Thoracic aorta (tissue), 2 donors: ENCODE results near the gene FAM153A. TPM values are rescaled to one million over a fixed set of nuclear protein-coding genes. Genes with fewer than 3 reads are reported as not detected.
"Not testable (repeated sequence)": the region's sequence is repeated elsewhere in the genome, so short reads cannot be mapped to it uniquely, and the experiment has no call there.

ENCODE experiments used
- ATAC-seq: fragments of 150-250 bp; one replicate; pipeline ENCODE4 v1.8.0; 2017; ENCODE audit warnings: low read depth; ENCODE audit not compliant: insufficient number of reproducible peaks, low FRiP score
- DNase-seq: peaks from one replicate; pipeline ENCODE4 v3.0.0-alpha.2; 2020; ENCODE audit warnings: low spot score
- H3K27ac ChIP-seq, 2 donors: fragments of 200-600 bp; sonication (generic); 1 replicate in 1 of 2; 2 replicates in 1 of 2; pipeline ENCODE4 v1.5.1; 2016; ENCODE audit warnings: mild to moderate bottlenecking in 2 of 2, moderate library complexity in 2 of 2
- H3K27me3 ChIP-seq: fragments of 200-600 bp; sonication (generic); replicated peaks from 2 replicates; pipeline ENCODE4 v1.6.0; 2016; ENCODE audit warnings: mild to moderate bottlenecking; ENCODE audit not compliant: insufficient read depth
- H3K36me3 ChIP-seq: fragments of 200-600 bp; sonication (generic); one replicate; pipeline ENCODE4 v1.5.1; 2016
- H3K4me1 ChIP-seq, 2 donors: fragments of 200-600 bp; sonication (generic); 1 replicate in 1 of 2; 2 replicates in 1 of 2; pipeline versions ENCODE4 v1.5.1 to v1.6.0; 2016; ENCODE audit warnings: low read depth in 2 of 2, mild to moderate bottlenecking in 1 of 2; ENCODE audit not compliant: control insufficient read depth in 1 of 2
- H3K4me3 ChIP-seq: fragments of 200-600 bp; sonication (generic); 2 replicates; pipeline ENCODE4 v1.5.1; 2016; ENCODE audit warnings: mild to moderate bottlenecking
- H3K9me3 ChIP-seq: fragments of 200-600 bp; sonication (generic); 2 replicates; pipeline ENCODE4 v1.5.1; 2016
- total RNA-seq, 2 donors: library from RNA; depleted of rRNA; stranded (reverse); fragments of >200 nt; gene quantifications; one replicate each; pipeline versions ENCODE4 v1.1.0 to v1.2.3, GENCODE V29; 2016

FAM153A gene
- total RNA-seq, 2 donors from 2014 or later: 1.5 to 2.0 TPM

- H3K9me3 ChIP-seq, ATAC-seq, H3K4me3 ChIP-seq, H3K36me3 ChIP-seq, DNase-seq, H3K27ac ChIP-seq, H3K27me3 ChIP-seq, H3K4me1 ChIP-seq: not testable (repeated sequence)
Observed at GRCh38 chr5:177719989-177720388, 62.7 kb downstream of the FAM153A start.

- not testable (repeated sequence) for ATAC-seq, H3K4me1 ChIP-seq, H3K27ac ChIP-seq, DNase-seq, H3K9me3 ChIP-seq, H3K36me3 ChIP-seq, H3K4me3 ChIP-seq, H3K27me3 ChIP-seq
Observed at GRCh38 chr5:177715423-177715822, 67.3 kb downstream of the FAM153A start.

- H3K4me3 ChIP-seq, H3K36me3 ChIP-seq, ATAC-seq, DNase-seq, H3K9me3 ChIP-seq, H3K27ac ChIP-seq, H3K4me1 ChIP-seq, H3K27me3 ChIP-seq: not testable (repeated sequence)
Observed at GRCh38 chr5:177696100-177696499, 86.6 kb downstream of the FAM153A start.

- H3K27me3 ChIP-seq, H3K4me1 ChIP-seq, H3K27ac ChIP-seq, H3K9me3 ChIP-seq, H3K36me3 ChIP-seq, DNase-seq, ATAC-seq, H3K4me3 ChIP-seq: not testable (repeated sequence)
Observed at GRCh38 chr5:177695356-177695930, 87.3 kb downstream of the FAM153A start.

GRCh38 chr5:177694518-177694835, 88.2 kb downstream of the FAM153A start:
- not testable (repeated sequence) for H3K4me3 ChIP-seq, H3K27ac ChIP-seq, H3K27me3 ChIP-seq, H3K9me3 ChIP-seq, H3K36me3 ChIP-seq, DNase-seq, H3K4me1 ChIP-seq, ATAC-seq

GRCh38 chr5:177693671-177694517, 88.8 kb downstream of the FAM153A start:
- not testable (repeated sequence) for H3K36me3 ChIP-seq, H3K27ac ChIP-seq, DNase-seq, H3K27me3 ChIP-seq, H3K9me3 ChIP-seq, H3K4me1 ChIP-seq, ATAC-seq, H3K4me3 ChIP-seq

GRCh38 chr5:177692969-177693368, 89.7 kb downstream of the FAM153A start:
- not testable (repeated sequence) for H3K36me3 ChIP-seq, H3K4me1 ChIP-seq, DNase-seq, ATAC-seq, H3K27me3 ChIP-seq, H3K27ac ChIP-seq, H3K9me3 ChIP-seq, H3K4me3 ChIP-seq

GRCh38 chr5:177692507-177692906, 90.2 kb downstream of the FAM153A start:
- not testable (repeated sequence) for H3K27me3 ChIP-seq, DNase-seq, H3K36me3 ChIP-seq, H3K9me3 ChIP-seq, H3K27ac ChIP-seq, ATAC-seq, H3K4me3 ChIP-seq, H3K4me1 ChIP-seq

GRCh38 chr5:177689011-177689610, 93.6 kb downstream of the FAM153A start:
- not testable (repeated sequence) for H3K27me3 ChIP-seq, H3K4me3 ChIP-seq, H3K9me3 ChIP-seq, H3K27ac ChIP-seq, ATAC-seq, H3K4me1 ChIP-seq, DNase-seq, H3K36me3 ChIP-seq

GRCh38 chr5:177688091-177688490, 94.6 kb downstream of the FAM153A start:
- H3K27ac ChIP-seq, DNase-seq, H3K4me3 ChIP-seq, ATAC-seq, H3K27me3 ChIP-seq, H3K9me3 ChIP-seq, H3K36me3 ChIP-seq, H3K4me1 ChIP-seq: not testable (repeated sequence)

- ATAC-seq, DNase-seq, H3K4me3 ChIP-seq, H3K9me3 ChIP-seq, H3K36me3 ChIP-seq, H3K27me3 ChIP-seq, H3K27ac ChIP-seq, H3K4me1 ChIP-seq: not testable (repeated sequence)
Observed at GRCh38 chr5:177681920-177682319, 100.8 kb downstream of the FAM153A start.
